ACHN (cell line): ENCODE results near the gene PRPF18.

ENCODE experiments used
- DNase-seq: peaks from one replicate; pipeline ENCODE4 v3.0.0-alpha.2; 2015
- in situ Hi-C: cut with HindIII; loops from 2 replicates; pipeline ENCODE4 v1.10.0; 2017; ENCODE audit warnings: low sequenced_read_pairs, low pct_ligation_motif_present, low pct_unique_long_range_greater_than_20kb

The PRPF18 gene

DNA sequence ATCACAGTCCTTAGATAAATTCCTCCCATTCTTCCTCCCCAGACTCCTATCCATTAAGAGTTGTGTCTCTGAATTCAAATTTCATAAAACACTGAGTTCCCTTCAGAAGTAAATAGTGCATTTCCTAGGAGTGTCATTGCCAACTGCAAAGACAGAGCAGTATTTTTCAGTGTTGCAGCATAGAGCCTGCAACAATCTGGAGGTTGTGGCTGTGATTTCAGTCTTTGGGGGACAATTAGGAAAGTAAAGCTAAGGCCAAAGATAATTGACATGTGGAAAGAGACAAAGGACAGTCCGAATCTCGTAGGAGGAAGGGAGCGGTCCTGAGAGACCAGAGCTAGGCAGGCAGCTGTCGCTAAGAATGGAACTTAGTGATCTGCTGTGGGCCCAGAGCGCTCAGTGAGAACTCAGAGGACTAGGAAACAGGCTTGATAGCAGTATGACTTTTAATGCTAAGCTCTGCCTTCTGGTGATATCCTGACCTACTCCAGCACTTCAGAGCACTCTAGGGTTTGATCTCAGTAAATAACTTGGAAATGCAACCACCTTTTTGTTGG lies 46.2 kb downstream of the PRPF18 start:
- DNase-seq, result no peak
- in situ Hi-C loops, result no loop called here

DNA sequence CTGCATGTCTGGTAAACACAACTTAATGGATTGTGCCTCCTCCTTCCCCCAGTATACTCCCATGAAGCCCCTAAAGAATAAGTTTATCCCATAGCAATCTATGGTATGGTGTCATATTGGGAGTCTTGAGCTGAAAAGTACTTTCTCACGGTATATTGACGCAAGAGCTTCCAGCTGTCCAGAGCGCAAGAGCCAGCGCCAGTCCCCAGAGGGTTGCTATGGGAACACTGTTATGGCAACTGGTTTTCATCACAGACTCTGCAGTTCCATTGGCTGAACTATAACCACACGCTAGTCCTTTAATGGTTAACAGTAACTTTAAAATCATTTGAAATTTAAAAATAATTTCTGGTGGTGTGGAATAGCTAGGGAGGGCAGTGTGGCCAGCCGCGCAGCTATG lies 46.9 kb downstream of the PRPF18 start:
- in situ Hi-C loops, result no loop called here
- no peak for DNase-seq

DNA sequence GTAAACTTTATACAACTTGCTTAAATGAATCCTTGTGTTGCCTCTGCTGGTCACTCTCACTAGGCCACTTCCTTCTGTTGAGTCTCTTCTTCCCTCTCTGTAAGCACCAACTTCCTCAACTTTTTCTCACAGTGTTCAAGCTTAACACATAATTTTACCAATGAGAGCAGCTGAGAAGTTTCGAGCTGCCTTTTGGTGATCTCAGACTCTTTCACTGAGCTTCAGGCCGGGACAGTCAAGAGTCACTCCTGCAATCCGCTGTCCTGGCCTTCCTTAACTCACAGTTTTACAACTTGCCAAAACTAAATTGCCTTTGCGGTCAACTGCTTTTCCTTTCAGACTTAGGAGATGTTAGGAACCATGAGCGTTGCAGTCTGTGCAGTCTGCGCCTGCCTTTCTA lies 47.4 kb downstream of the PRPF18 start:
- in situ Hi-C loops, result no loop called here
- no peak for DNase-seq

DNA sequence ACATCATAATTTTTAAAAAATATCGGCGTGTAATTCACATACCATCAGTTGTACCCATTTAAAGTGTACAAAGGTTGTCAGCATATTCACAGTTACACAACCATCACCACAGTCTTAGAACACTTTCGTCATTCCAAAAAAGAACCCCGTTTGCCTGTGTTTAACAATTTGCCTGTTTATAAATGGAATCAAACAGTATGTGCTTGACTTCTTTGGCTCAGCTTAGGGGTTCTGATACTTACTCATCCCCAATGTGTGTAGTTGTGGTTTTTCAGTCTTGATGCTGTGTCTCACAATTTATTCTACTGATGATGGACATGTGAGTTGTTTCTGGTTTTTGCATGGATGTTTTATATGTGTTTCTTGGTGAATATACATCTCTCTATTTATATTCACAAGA lies 50.0 kb downstream of the PRPF18 start:
- in situ Hi-C loops, result no loop called here
- no peak for DNase-seq

DNA sequence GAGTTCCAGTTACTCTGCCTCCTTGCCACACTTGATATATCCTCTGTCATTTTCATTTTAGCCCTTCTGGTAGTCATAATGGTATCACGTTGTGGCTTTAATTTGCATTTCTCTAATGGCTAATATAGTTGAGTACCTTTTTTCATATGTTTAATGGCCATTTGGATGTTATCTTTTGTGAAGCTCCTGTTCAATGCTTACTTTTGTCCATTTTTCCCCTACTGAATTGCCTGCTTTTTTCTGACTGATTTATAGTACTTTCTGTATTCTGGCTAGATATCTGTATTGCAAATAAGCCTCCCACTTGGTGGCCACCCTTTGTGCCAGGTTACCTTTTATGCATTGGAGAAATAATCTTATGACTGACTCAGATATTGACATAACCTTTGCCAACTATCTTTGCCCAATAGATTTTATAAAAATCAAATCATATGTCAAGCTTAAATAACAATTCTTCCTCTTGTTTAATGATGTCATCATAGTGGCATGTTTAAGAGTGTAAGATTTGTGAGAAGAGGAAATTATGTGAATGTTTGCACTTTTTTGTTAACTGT lies 50.6 kb downstream of the PRPF18 start:
- in situ Hi-C loops, result no loop called here
- DNase-seq, result no peak

DNA sequence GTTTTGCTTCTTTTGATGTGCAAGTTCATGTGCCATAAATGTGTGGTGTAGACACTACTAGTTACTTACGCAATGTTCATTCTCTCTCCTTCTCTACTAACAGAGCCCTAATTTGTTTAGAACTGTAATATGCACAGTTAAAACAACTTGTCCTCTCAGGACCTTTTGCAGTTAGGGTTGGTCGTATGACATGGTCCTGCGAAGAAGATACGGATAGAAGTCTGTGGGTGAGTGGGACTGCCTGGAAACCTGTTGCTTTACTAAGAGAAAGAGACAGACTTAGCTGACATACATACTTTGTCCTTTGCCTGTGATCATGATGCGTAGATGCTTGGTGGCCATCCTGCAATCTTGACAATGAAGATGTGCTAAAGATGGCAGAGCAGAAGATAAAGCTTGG lies 51.1 kb downstream of the PRPF18 start:
- in situ Hi-C loops, result no loop called here
- DNase-seq, result no peak

DNA sequence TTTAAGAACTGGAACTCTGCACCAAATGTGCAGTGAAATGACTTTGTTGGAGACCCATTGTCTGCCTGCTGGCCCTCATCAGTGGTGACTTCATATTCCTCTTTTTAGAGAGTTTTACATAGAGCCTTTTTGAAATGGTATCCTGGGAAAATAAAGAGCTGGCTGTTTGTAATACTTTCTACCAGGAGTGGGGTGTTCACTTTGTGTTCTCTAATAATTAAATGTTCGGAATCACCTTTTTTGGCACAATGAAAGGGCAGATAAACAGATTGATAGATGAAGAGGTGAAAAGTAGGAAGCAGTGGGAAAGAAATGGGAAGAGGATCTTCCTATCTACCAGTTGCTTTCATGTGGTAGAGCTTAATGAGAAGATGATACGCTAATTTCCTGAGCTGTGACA lies 55.5 kb downstream of the PRPF18 start:
- in situ Hi-C loops, result no loop called here
- DNase-seq, result no peak

DNA sequence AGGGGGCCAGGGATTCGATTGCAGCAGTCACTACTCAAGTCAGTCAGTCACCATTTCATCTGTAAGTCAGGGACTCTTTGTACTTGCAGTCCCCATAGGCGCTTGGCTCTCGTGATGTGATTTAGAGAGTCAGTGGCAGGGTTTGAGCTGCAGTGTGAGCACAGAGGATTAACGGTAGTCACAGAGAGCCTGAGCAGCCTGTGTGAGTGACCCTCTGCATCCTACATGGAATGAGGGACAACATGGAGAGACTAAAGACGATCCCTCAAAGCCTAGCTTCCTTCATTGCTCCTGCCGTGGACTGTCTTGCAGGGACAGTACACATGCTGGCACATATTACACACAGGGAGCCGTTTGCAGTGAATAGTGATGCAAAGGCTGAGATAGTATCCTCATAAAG lies 56.3 kb downstream of the PRPF18 start:
- DNase-seq, result no peak
- in situ Hi-C loops, result no loop called here

DNA sequence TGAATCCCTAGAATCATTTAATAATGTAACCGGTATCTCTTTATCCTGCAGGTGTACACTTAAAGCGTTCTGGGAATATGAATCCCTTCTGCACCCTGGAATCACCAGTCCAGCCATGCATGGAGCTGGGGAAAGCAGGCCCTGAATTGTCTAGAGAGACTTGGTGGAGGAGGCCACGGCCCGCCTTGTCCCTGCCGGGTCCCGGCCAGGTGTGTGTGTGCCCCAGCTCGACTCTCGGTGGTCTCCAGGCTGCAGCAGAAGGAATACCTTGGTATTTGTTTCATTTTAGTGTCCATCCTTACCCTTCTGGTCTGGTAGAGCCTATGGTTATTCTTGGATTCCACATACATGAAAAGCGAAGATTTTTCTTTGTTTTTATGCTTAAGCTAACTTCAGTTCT lies 58.1 kb downstream of the PRPF18 start:
- no peak for DNase-seq
- in situ Hi-C loops, result no loop called here

DNA sequence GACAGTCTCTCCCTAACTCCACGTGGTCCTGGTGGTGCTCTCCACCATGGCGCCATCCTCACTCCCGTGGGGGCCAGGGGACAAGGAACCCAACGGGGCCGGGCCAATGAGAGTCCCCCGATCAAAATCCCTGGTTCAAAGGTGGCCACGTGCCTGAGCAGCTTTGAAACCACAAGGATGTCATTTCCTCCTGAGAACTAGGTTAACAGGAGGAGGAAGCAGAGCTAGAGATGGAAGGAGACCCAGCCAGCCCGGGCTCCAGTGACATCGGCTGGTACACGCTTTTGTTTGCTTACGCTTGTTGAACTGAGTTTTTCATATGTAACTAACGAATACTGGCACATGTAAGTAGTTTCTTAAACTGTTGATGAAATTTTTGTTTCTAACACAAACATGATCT lies 61.7 kb downstream of the PRPF18 start:
- in situ Hi-C loops, result no loop called here
- no peak for DNase-seq

DNA sequence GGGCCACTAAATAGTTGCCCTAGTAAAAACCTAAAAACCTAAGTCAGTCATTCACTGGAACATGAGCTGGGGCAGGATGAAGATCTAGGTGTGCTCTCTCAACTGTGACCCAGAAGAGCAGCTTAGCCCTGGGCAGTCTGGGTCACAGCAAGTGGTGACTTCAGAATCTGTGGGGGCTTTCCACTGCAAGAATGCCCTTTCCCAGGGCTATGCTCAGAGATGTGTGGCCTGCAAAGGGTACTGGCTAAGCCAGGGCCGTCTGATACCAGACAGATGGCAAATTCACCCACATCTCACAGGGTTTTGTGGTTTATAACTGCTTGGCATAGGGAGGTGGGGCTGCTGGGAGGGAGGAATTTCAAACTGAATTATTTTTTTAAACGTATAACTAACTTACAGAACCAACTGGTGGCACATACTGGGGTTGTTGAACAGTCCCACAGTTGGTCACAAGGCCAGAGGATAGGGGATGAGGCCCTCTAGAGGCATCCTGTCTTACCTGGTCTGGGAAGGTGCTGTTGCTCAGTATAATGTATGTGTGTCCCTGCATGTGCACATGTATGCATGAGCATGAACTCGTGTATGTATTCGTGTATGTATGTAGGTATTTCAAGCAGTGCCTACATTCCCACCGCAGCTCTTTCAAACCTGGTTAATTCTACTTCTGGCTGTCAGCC lies 63.2 kb downstream of the PRPF18 start:
- no peak for DNase-seq

DNA sequence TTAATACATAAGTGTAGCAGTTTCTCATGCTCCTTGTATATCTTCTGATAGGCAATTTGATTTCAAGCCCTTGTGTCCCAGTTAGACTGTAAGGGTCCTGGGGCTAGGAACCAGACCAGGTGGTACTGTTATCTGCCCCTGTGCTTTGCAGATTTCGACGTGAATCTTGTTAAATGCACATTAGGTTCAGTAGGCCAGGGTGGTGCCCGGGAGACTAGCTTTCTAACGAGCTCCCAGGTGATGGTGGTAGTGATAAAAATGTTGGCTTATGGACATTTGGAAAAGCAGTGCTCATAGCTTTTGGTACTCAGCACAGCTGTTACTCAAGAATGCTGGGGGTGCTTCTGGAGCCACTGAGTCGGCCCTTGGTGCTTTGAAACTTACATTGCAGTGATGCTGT lies 64.2 kb downstream of the PRPF18 start:
- in situ Hi-C loops, result no loop called here
- DNase-seq, result no peak

More for the DNA sequence above, 63.2 kb downstream of the PRPF18 start:
- in situ Hi-C loops, result no loop called here

DNA sequence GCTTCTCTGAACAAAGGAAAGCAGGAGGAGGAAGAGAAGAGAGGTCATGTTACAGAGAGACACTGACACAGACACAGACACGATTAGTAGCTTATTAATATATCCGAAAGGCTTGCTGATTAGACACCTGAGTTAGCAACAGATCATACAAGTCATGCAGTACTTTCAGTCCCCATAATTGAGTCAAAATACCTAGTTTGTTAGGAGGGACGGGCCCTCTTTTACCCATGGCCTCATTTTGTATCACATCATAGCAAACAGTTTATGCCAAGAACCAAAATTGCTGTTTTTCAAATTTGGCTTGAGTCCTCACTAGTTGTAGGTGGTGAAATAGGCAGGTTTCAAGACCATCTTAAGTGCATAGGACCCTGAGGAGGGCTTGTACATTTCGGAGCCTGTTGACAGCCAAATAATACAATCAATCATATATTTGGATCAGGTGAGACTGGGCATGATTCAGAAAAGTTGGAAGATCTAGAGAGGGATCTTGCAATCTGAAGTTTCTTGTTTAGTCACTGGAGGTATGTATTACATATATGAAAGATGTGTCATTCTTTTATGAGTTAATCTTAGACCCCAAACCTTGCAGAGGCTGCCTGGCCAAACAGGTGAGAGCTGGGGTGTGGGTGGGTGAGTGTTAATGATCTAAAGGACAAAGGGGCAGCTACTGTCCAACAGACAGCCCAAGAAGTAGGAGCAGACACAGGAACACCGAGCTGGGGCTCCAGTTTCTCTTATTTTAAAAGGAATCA lies 65.4 kb downstream of the PRPF18 start:
- in situ Hi-C loops, result no loop called here
- no peak for DNase-seq

DNA sequence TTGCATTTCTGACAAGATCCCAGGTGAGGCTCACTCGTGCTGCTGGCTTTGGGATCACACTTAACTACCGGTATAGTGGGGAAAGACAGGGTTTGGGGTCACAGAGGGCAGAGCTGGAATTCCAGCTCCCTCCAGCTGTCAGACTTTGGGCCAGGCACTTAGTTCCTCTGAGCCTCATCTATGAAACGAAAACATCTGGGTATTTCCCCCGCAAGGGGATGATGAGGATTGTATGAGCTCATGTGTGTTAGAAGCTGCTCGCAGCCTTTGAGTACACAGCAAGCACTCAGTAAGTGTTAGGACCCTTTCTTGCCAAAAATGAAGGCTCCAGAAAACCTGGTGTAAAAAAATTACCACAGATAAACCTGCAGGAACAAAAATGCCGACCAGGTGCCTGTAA lies 66.1 kb downstream of the PRPF18 start:
- in situ Hi-C loops, result no loop called here
- DNase-seq, result no peak

DNA sequence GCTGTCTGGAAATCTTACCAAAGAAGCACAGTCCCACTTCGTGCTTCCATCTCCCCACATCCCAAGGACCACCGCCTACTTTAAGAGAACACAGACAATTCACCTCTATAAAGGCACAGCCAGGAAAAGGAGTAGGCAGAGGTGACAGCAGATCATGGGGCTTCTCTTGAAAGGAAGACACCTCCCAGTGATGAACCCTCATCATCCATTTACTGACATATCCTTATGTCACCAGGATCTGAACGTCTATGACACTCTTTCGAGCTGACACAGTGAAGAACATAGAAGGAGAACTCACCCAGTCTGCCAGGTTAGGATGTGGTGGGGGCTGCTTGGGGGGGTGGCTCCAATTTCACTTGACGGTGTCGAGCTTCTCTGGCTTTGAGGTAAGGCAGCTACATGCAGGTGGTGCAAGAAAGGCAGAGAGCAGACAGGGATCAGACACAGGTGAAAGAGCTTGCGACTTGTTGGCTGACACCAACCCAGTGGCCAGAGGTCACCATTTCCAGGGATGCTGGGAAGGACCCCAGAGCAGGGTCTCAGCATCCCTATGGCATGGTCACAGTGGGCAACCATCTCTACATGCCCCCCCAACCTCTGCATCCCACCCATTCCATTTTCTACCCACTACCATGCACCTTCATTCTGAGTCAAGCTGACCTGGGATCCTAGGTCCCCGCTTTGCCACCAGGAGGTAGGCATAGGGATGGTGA lies 67.5 kb downstream of the PRPF18 start:
- no peak for DNase-seq
- in situ Hi-C loops, result no loop called here

DNA sequence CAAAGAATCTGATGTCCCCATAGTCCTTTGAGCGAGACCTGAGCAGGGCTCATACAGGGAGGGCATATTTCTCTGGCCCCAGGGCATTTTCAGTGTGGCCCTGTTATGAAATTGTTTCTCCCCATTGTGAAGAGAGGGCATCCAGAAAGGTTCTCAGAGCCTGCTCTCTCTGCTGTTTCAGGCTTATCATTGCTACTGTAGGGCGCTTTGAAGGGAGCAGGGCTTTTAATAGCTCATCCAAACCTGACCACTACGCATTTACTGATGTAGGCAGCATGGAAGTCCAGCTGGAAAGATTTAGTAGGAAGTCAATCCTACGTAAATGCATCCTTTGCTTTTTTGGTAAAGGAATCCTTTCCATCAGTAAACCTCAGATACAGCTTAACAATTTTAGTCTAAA lies 68.1 kb downstream of the PRPF18 start:
- in situ Hi-C loops, result no loop called here
- no peak for DNase-seq

DNA sequence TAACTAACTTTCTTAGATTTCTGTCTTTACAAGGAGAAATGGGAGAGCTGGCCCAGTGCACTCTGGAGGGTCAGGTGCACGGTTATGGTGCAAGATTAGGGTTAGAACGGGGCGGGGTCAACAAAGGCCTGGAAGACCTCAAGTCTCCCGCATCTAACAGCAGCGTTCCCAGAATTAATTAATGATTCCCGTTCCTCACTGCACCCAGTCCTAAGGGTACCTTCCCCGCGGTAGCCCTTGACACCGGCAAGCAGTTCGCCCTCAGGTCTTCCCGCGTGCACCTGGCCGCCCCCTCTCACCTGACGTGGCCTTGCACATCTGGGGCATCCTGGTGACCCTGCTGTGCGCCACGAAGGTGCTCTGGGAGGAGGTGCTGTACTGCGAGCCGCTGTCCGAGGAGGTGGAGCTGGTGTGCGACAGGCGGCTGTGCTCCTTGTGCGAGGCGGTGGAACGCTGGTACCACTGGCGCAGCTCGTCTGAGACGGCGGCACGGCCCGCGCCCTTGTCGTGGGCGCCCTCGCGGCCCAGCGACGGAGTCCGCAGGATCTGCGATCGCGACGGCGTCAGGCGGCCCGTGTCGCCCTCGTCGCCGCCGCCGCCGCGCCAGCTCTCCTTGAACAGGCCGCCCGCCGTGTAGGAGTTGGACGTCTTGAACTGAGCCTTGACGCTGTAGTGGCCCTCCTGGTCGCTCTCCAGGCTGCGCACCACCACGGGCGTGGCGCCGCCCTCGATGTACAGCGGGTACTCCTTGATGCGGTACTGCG lies 69.8 kb downstream of the PRPF18 start:
- in situ Hi-C loops, result no loop called here
- DNase-seq, result no peak

DNA sequence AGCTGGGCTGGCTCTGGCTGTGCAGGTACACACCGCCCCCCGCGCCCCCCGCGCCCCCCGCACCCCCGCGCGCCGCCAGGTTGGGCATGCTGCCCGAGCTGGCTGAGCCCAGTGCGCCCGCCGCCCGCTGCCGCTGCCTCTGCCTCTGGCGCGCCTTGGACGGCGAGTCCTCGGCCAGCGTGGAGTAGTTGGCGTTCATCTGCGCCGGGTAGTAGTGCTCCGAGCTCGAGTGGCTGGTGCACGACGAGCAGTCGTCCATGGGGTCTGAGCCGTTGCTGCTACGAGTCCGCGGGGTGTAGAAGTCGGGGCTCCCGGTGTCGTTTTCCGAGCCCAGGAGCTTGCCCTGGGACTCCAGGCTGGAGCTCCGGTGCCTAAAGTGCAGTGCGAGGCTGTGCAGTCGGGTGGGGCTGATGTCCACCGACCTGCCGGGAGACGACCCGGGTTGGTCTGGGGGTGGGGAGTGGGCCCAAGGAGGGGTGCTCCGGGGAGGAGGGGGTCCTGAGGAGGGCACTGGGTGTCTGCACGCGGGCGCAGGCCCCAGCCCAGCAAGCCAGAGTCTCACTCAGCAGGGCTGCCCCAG lies 70.4 kb downstream of the PRPF18 start:
- in situ Hi-C loops, result no loop called here
- DNase-seq, result no peak
